ENCODE data around the gene SRCAP.
A peak's percentile ranks its signal among the peaks of the same experiment; 100 is the strongest.

Gene SRCAP

GRCh38 chr16:30737794-30738648, 39.0 kb downstream of the SRCAP start:
- no peak for DNase-seq

DNA sequence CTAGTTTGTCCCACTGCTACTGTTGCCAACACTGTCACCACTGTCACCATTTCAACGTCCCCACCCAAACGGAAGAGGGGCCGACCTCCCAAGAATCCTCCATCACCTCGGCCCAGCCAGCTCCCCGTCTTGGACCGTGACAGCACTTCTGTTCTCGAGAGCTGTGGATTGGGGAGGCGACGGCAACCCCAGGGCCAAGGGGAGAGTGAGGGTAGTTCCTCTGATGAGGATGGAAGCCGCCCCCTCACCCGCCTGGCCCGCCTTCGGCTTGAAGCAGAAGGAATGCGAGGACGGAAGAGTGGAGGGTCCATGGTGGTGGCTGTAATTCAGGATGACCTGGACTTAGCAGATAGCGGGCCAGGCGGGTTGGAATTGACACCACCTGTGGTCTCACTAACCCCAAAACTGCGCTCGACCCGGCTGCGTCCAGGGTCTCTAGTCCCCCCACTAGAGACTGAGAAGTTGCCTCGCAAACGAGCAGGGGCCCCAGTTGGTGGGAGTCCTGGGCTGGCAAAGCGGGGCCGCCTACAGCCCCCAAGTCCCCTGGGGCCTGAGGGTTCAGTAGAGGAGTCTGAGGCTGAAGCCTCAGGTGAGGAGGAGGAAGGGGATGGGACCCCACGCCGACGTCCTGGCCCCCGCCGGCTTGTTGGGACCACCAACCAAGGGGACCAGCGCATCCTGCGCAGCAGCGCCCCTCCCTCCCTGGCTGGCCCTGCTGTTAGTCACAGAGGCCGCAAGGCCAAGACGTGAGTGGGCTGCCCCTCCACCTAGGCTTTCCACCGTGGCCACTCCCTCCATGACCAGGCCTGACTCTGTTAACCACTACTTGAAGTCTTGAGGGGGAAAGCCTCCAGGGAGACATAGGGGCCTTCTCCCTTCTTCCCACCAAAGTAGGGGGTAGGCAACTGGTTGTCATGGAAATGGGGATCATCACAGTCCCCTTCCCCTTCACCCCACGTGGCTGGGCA, 40.3 kb downstream of the SRCAP start:
- no peak for DNase-seq

DNA sequence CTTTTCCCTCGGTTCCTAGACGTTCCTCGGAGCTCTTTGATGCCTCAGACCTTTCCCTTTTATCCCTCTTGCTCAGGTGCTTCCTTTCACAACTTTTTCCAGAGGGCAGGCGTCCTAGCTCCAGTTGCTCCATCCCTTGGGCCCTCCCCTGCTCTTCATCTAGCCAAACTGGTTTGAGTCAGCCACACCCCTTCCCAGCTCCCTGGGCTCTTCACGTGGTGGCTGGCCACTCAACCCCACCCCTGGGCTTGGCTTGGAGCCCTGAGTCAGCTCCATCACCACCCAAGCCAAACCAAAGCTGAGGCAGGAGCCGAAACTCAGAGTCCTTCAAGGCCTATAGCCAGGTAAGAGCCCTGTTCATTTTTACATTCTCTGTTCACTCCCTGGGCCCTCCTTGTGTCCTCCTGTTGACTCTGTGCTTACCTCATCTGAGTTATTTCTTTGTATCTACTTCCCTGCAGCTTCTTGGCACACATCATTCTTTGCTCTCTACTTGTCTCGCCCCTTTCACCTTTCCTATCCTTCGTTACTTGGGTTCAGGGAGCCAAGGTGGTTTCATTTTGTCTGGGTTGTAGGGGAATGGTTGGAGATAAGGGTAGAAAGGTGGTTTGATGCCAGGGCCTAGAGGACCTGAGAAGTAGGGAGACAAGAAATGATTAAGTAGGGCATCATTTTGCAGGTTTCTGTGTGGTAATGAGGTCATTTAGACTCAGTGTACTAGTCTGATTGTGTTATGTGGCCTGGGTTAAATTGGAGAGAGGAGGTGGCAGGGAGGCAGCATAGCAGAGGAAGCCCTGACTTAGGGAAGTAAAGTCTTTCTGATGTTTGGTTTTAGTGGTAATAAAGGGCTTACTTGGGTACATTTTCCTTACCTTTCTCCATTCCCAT, 41.6 kb downstream of the SRCAP start:
- DNase-seq = no peak

DNA sequence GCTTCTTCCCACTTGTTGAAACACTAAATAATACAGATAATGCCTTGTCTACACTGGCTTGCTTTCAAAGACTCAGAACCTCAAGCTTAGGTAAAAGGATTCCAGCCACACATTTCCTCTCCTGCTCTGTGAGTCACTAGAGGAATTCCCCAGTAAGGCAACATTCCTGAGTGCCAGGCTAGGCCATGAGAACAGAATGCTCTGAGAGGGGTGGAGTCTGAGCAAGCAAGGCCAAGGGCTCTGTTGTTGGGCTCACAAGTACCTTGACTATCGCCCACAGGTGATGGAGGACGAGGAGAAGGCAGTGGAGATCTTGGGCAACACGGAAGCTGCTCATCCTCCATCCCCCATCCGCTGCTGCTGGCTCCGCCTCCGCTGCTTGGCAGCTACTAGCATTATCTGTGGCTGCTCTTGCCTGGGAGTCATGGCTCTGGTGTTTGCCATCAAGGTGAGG, 42.5 kb downstream of the SRCAP start:
- DNase-seq = no peak

- DNase-seq = no peak
These were observed 44.7 kb downstream of the SRCAP start for GRCh38 chr16:30743716-30744115.

GRCh38 chr16:30744183-30744582, 45.2 kb downstream of the SRCAP start:
- no peak for DNase-seq

- DNase-seq = no peak
These were observed 46.1 kb downstream of the SRCAP start for GRCh38 chr16:30745082-30745481.

DNA sequence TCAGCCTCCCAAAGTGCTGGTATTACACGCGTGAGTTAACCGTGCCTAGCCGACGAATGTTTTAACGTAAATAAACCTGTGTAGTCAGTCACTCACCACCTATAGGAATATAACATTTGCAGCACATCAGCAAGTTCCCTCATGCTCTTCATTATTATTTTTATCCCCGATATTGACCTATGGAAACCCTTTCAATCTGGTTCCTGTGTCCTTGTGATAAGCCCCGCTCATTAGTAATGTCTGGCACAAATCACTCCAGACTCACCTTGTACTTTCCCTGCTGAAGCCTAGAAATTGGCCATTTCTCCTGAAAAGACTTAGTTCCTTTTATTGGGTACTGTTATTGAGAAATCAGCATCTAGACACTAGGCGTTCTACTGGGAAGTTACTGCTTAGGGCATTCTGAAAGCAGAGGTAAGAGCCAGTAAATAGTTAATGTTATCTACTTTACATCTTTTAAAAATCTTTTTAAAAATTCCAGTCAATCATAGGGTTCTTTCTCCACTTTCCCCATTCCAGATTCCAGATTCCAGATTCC, 47.7 kb downstream of the SRCAP start:
- no peak for DNase-seq

GRCh38 chr16:30747331-30747730, 48.4 kb downstream of the SRCAP start:
- DNase-seq = no peak

- DNase-seq = peak; percentile 97
These were observed 49.0 kb downstream of the SRCAP start, which contains the start of gene PHKG2 for GRCh38 chr16:30747799-30748633. TSS of gene PHKG2 (plus strand) at chr16:30748425. CDS start at chr16:30748821, 396 bp downstream.

DNA sequence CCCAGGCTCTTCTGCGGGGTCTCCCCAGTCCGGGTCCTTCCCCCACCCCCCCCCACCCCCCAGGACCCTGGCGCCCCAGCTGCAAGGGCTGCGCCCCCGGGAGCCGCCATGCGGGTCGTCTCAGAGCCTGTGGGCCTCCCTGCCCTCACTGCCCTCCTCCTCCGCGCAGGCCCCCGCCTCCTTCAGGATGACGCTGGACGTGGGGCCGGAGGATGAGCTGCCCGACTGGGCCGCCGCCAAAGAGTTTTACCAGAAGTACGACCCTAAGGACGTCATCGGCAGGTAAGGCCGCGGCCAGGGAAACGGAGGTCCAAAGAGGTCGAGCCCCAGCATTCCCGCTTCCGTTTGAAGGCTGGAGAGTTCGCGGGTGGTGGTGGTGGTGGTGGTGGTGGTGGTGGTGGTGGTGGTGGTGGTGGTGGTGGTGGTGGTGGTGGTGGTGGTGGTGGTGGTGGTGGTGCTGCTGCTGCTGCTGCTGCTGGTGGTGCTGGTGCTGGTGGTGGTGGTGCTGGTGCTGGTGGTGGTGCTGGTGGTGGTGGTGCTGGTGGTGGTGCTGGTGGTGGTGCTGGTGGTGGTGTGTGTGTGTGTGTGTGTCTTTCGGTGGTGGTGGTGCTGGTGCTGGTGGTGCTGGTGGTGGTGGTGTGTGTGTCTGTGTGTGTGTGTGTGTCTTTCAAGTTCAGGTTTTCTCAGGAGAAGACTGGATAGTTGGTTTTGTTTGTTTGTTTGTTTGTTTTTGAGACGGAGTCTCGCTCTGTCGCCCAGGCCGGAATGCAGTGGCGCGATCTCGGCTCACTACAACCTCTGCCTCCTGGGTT, 49.9 kb downstream of the SRCAP start:
- DNase-seq = peak; percentile 29

- DNase-seq = no peak
These were observed 51.2 kb downstream of the SRCAP start for GRCh38 chr16:30750201-30750600.

DNA sequence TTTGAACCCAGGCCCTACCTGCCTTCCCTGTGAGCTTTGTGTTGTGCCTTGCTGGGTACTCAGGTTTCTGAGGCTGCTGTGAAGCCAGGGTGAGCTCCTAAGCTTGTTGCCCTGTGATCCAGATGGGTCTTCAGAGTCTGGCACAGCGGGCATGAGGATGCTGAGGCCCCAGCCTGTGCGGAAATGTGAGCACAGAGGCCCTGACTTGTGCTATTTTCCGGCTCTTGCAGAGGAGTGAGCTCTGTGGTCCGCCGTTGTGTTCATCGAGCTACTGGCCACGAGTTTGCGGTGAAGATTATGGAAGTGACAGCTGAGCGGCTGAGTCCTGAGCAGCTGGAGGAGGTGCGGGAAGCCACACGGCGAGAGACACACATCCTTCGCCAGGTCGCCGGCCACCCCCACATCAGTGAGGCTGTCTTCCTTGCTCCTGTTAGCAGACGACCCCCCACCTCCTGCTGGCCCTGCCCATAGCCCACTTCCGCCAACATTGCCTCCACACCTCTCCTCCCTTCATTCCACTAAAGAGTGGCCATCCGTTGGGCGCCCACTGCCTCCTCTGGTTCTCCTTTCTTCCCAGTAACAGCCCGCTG, 52.0 kb downstream of the SRCAP start:
- DNase-seq = no peak

- DNase-seq = no peak
These were observed 54.6 kb downstream of the SRCAP start for GRCh38 chr16:30753596-30753995.

DNA sequence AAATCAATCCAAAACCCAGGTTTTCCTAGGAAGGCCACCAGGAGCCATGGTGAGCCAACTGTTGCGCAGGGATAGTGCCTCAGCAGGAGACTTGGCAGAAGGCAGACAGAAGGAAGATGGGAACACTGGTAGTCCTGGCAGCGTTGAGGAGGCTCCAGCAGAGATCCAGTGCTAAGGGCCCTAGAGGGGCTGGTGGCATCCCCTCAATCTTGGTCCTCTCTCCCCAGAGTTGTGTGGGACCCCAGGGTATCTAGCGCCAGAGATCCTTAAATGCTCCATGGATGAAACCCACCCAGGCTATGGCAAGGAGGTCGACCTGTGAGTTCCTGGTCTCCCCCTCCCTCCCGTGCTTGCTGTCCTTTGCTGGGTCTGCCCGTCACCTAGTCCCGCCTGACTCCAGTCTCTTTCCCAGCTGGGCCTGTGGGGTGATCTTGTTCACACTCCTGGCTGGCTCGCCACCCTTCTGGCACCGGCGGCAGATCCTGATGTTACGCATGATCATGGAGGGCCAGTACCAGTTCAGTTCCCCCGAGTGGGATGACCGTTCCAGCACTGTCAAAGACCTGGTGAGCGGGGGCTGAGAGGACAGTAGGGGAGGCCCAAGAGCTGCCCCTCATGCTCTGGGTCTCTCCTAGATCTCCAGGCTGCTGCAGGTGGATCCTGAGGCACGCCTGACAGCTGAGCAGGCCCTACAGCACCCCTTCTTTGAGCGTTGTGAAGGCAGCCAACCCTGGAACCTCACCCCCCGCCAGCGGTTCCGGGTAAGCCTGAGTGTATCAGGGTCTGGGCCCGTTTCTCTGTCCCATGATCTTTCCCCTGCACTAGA, 57.2 kb downstream of the SRCAP start:
- DNase-seq = no peak

GRCh38 chr16:30756781-30757100, 57.8 kb downstream of the SRCAP start:
- no peak for DNase-seq

DNA sequence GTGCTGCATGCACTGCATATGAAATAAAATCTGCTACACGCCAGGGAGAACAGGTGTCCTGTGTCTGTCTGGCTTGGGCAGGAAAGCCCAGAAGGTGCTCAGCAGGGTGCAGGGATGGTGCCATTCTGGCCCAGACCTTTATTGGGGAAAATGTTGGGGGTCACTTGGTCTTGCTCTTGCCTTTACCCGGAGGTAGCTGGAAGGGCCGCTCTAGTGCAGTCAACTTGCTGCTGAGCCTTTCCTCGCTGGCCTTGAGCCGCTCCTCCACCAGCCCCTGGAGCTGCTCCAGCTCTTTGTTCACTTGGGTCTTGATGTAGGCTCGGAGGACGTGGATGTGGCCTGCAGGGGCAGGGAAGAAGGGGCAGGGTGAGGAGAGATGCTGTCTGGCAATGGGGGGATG, 58.3 kb downstream of the SRCAP start:
- DNase-seq = no peak

GRCh38 chr16:30758988-30759491, 60.1 kb downstream of the SRCAP start:
- DNase-seq = no peak

GRCh38 chr16:30760001-30760559, 61.1 kb downstream of the SRCAP start:
- no peak for DNase-seq
